Panc1 (cell line): ENCODE results near the gene DPH3. TPM values are rescaled to one million over a fixed set of nuclear protein-coding genes. Genes with fewer than 3 reads are reported as not detected.

ENCODE experiments used
- ATAC-seq: fragments of 200-7000 bp; cut with Tn5 transposase; 2 replicates; pipeline ENCODE4 v1.9.1; 2020; ENCODE audit warnings: mild to moderate bottlenecking, moderate library complexity
- BruUV-seq: library from RNA; stranded (reverse); fragments of 400-500 nt; replicated peaks from 2 replicates; lab custom pipeline; 2021; lab: Mats Ljungman, UMichigan
- CTCF ChIA-PET: fragments of 300-600 bp; sonication (Branson Sonifier 250); formaldehyde crosslinking; loops from one replicate; lab custom pipeline; 2022; ENCODE audit warnings: antibody characterized with exemption; lab: Charles Lee
- POLR2A ChIA-PET: fragments of 300-600 bp; sonication (Branson Sonifier 250); formaldehyde crosslinking; loops from one replicate; lab custom pipeline; 2022; ENCODE audit warnings: antibody characterized with exemption; lab: Charles Lee
- DNase-seq: peaks from one replicate; pipeline ENCODE4 v3.0.0-alpha.2; 2010; ENCODE audit warnings: low read depth, low spot score
- H3K27ac ChIP-seq: 2 replicates; pipeline ENCODE4 v1.5.1; 2011; ENCODE audit warnings: mild to moderate bottlenecking, low read length, inconsistent platforms
- H3K27me3 ChIP-seq: fragments of 200-500 bp; sonication (Bioruptor generic); 2 replicates; pipeline ENCODE4 v1.6.0; 2014; ENCODE audit warnings: low read length, inconsistent platforms; ENCODE audit not compliant: control insufficient read depth, insufficient read depth
- H3K36me3 ChIP-seq: fragments of 200-500 bp; sonication (Bioruptor generic); 2 replicates; pipeline ENCODE4 v1.5.1; 2014; ENCODE audit warnings: inconsistent platforms, mild to moderate bottlenecking, low read length, moderate library complexity; ENCODE audit not compliant: control insufficient read depth, insufficient read depth
- H3K4me1 ChIP-seq: 2 replicates; pipeline ENCODE4 v1.5.1; 2011; ENCODE audit warnings: inconsistent platforms, mild to moderate bottlenecking, low read length, moderate library complexity; ENCODE audit not compliant: control insufficient read depth, insufficient read depth
- H3K4me3 ChIP-seq, 2 experiments: 2 replicates each; pipeline ENCODE4 v1.5.1; 2011 to 2012; ENCODE audit warnings: low read depth in 2 of 2, low read length in 2 of 2, mild to moderate bottlenecking in 2 of 2, inconsistent platforms in 1 of 2, moderate library complexity in 1 of 2
- H3K9me3 ChIP-seq: fragments of 200-500 bp; sonication (Bioruptor generic); 2 replicates; pipeline ENCODE4 v1.5.1; 2014; ENCODE audit warnings: low read depth, mild to moderate bottlenecking, inconsistent platforms, low read length, moderate library complexity; ENCODE audit not compliant: control insufficient read depth, insufficient read depth
- POLR2AphosphoS5 ChIP-seq: IDR thresholded peaks from 2 replicates; pipeline ENCODE4 v1.6.1; 2012; ENCODE audit warnings: mild to moderate bottlenecking, low read depth, low read length, moderate library complexity
- SIN3A ChIP-seq: IDR thresholded peaks from 2 replicates; pipeline ENCODE4 v1.6.1; 2012; ENCODE audit warnings: low read depth, mild to moderate bottlenecking, low read length, moderate library complexity, borderline replicate concordance; ENCODE audit not compliant: insufficient read depth
- TCF7L2 ChIP-seq: IDR thresholded peaks from 2 replicates; pipeline ENCODE4 v1.6.1; 2011; ENCODE audit warnings: mild to moderate bottlenecking, low read depth, low read length, inconsistent platforms
- in situ Hi-C: cut with HindIII; loops from 2 replicates; pipeline ENCODE4 v1.10.0; 2016; ENCODE audit warnings: low sequenced_read_pairs, low pct_unique_long_range_greater_than_20kb
- intact Hi-C: fragments of 100-400 bp; cut with micrococcal nuclease; formaldehyde crosslinking; loops from one replicate; pipeline ENCODE4 v1.10.0; 2022; ENCODE audit not compliant: unreplicated experiment
- total RNA-seq: library from RNA; stranded (reverse); gene quantifications from one replicate; pipeline ENCODE4 v1.2.1, GENCODE V29; 2021; ENCODE audit not compliant: unreplicated experiment
- TF ChIP-seq, protein P1 (sequence below), 2 experiments: IDR thresholded peaks; 2 replicates each; pipeline ENCODE4 v1.6.1; 2011 to 2012; ENCODE audit warnings: low read depth in 2 of 2, control low read depth in 1 of 2, low read length in 1 of 2, mild to moderate bottlenecking in 1 of 2, moderate library complexity in 1 of 2; ENCODE audit not compliant: insufficient read depth in 1 of 2
- TF ChIP-seq, protein P2 (sequence below): fragments of 450-650 bp; IDR thresholded peaks from 2 replicates; pipeline ENCODE4 v1.5.1; 2017; ENCODE audit warnings: mild to moderate bottlenecking

DPH3 gene
- total RNA-seq, 1 experiment from 2014 or later = 16.5 TPM

DNA sequence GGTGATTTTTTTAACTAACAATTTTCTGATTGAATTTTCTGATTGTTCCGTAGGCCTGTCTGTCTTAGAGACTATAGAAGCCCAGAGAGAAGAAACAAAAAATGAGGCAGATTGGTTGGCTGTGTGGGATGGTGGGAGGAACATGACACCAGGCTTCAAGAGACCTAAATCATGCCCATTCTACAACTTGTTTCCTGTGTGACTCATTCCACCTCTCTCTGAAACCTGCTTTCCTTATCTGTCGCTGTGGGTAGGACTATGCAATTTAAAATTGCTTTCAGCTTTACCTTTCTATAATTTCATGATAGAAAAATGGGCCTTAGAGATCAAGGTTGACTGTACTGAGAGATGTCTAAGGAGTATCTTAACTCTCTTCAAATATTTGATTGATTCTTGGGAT is 44.8 kb upstream of the DPH3 start:
- Histone ChIP-seq H3K36me3 (no peaks in the 10 kb centered on the region), H3K9me3 (no peaks in the 10 kb centered on the region), H3K4me1 (no peaks in the 10 kb centered on the region), H3K4me3 (no peak overlapping the region), H3K27ac (no peak overlapping the region), H3K27me3 (no peaks in the 10 kb centered on the region)
- ATAC-seq (no peak), DNase-seq (no peak)
- TF ChIP-seq POLR2AphosphoS5 (no peak), SIN3A (no peak), TCF7L2 (no peak)
- TF ChIP-seq, protein P1, sequence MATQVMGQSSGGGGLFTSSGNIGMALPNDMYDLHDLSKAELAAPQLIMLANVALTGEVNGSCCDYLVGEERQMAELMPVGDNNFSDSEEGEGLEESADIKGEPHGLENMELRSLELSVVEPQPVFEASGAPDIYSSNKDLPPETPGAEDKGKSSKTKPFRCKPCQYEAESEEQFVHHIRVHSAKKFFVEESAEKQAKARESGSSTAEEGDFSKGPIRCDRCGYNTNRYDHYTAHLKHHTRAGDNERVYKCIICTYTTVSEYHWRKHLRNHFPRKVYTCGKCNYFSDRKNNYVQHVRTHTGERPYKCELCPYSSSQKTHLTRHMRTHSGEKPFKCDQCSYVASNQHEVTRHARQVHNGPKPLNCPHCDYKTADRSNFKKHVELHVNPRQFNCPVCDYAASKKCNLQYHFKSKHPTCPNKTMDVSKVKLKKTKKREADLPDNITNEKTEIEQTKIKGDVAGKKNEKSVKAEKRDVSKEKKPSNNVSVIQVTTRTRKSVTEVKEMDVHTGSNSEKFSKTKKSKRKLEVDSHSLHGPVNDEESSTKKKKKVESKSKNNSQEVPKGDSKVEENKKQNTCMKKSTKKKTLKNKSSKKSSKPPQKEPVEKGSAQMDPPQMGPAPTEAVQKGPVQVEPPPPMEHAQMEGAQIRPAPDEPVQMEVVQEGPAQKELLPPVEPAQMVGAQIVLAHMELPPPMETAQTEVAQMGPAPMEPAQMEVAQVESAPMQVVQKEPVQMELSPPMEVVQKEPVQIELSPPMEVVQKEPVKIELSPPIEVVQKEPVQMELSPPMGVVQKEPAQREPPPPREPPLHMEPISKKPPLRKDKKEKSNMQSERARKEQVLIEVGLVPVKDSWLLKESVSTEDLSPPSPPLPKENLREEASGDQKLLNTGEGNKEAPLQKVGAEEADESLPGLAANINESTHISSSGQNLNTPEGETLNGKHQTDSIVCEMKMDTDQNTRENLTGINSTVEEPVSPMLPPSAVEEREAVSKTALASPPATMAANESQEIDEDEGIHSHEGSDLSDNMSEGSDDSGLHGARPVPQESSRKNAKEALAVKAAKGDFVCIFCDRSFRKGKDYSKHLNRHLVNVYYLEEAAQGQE (IDR thresholded peaks at IDR 0.05; ENCODE audit: insufficient read depth in 1 of 2, low read depth in 2 of 2, low read length in 1 of 2) = no peak
- TF ChIP-seq, protein P2, sequence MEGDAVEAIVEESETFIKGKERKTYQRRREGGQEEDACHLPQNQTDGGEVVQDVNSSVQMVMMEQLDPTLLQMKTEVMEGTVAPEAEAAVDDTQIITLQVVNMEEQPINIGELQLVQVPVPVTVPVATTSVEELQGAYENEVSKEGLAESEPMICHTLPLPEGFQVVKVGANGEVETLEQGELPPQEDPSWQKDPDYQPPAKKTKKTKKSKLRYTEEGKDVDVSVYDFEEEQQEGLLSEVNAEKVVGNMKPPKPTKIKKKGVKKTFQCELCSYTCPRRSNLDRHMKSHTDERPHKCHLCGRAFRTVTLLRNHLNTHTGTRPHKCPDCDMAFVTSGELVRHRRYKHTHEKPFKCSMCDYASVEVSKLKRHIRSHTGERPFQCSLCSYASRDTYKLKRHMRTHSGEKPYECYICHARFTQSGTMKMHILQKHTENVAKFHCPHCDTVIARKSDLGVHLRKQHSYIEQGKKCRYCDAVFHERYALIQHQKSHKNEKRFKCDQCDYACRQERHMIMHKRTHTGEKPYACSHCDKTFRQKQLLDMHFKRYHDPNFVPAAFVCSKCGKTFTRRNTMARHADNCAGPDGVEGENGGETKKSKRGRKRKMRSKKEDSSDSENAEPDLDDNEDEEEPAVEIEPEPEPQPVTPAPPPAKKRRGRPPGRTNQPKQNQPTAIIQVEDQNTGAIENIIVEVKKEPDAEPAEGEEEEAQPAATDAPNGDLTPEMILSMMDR = no peak
- ChIA-PET POLR2A (no interaction called here), CTCF (no interaction called here)
- in situ Hi-C loops = no loop called here
- intact Hi-C loops = no loop called here
- BruUV-seq = no TSS peak

DNA sequence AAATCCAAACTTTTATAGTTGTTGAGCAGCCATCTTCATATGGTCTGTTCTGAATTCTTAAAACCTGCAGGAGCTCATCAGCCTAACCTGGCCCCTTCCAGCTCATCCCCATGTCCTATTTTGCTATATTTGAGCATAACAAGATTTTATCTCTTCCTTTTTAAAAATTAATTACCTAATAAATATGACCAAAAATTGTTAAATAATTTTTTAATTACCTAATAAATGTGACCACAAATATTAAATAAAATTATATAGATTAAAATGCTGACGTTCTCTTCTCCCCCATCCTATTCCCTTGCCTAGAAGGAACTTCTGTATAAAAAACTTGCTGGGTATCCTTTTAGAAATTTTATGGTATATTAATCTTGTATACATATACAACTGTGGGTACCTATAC is 44.0 kb upstream of the DPH3 start:
- TF ChIP-seq, protein P1 (IDR thresholded peaks at IDR 0.05; ENCODE audit: insufficient read depth in 1 of 2, low read depth in 2 of 2, low read length in 1 of 2) = no peak
- TF ChIP-seq POLR2AphosphoS5 (no peak), TCF7L2 (no peak), SIN3A (no peak)
- TF ChIP-seq, protein P2 = no peak
- ATAC-seq (no peak), DNase-seq (no peak)
- H3K27me3 ChIP-seq = no peaks in the 10 kb centered on the region
- H3K9me3 ChIP-seq = no peaks in the 10 kb centered on the region
- intact Hi-C loops (no loop called here), in situ Hi-C loops (no loop called here)
- CTCF ChIA-PET = no interaction called here
- H3K4me1 ChIP-seq = no peaks in the 10 kb centered on the region
- no peaks in the 10 kb centered on the region for H3K36me3 ChIP-seq
- POLR2A ChIA-PET = no interaction called here
- BruUV-seq = no TSS peak
- H3K27ac ChIP-seq = no peak overlapping the region
- H3K4me3 ChIP-seq = no peak overlapping the region
